ENCODE data around the gene NMNAT3.

The NMNAT3 gene

DNA sequence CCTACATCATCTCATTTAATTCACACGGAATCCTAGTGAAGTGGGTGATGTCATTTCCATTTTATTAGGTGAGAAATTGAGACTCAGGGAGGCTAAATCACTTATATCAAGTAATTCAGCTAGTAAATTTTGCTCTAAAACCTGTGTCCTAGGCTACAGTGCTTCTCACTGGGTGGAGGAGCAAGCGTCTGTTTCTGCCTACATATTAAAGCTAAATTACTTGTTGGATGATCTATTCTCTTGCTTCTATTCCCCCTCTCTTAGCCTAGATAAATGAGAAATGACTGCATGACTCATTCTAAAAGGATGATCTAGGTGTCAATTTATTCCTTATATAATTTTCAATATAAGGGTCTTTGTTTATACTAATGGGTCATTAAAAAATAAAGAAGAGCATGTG is 100.4 kb downstream of the NMNAT3 start:
- H4K20me1 ChIP-seq (ENCODE audit: insufficient read depth, low read length), result no peaks in the 10 kb centered on the region
- H3F3A ChIP-seq (ENCODE audit: insufficient read depth, low read length), result no peaks in the 10 kb centered on the region
- no peak overlapping the region for H2AFZ ChIP-seq (ENCODE audit: low read length)
- no peak overlapping the region for H3K4me2 ChIP-seq (ENCODE audit: low read length)
- no peaks in the 10 kb centered on the region for H3K9me3 ChIP-seq (ENCODE audit: low read length)
- H3K79me2 ChIP-seq (ENCODE audit: insufficient read depth, low read length), result no peaks in the 10 kb centered on the region
- H3K9ac ChIP-seq (ENCODE audit: low read length), result no peak overlapping the region
- no peaks in the 10 kb centered on the region for H3K9me2 ChIP-seq (ENCODE audit: low read depth, low read length)
- no peaks in the 10 kb centered on the region for H3K36me3 ChIP-seq (ENCODE audit: insufficient read depth, low read length)
- no peak overlapping the region for H3K4me3 ChIP-seq (ENCODE audit: low read depth, low read length, poor library complexity, severe bottlenecking)
- H3K4me1 ChIP-seq (ENCODE audit: insufficient read depth, low read length, severe bottlenecking), result no peaks in the 10 kb centered on the region
- peaks cover 3% of the 10 kb centered on the region; the same call in 1 of the 2 replicates for H3K27me3 ChIP-seq (ENCODE audit: insufficient read depth, low read length)
- H3K27ac ChIP-seq (ENCODE audit: low read depth, low read length, poor library complexity, severe bottlenecking), result no peak overlapping the region
- TF ChIP-seq EZH2 (IDR thresholded peaks at IDR 0.05; ENCODE audit: borderline replicate concordance, low read length), result no peak
- TF ChIP-seq, protein P1, sequence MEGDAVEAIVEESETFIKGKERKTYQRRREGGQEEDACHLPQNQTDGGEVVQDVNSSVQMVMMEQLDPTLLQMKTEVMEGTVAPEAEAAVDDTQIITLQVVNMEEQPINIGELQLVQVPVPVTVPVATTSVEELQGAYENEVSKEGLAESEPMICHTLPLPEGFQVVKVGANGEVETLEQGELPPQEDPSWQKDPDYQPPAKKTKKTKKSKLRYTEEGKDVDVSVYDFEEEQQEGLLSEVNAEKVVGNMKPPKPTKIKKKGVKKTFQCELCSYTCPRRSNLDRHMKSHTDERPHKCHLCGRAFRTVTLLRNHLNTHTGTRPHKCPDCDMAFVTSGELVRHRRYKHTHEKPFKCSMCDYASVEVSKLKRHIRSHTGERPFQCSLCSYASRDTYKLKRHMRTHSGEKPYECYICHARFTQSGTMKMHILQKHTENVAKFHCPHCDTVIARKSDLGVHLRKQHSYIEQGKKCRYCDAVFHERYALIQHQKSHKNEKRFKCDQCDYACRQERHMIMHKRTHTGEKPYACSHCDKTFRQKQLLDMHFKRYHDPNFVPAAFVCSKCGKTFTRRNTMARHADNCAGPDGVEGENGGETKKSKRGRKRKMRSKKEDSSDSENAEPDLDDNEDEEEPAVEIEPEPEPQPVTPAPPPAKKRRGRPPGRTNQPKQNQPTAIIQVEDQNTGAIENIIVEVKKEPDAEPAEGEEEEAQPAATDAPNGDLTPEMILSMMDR (IDR thresholded peaks at IDR 0.05; ENCODE audit: low read length), result no peak

DNA sequence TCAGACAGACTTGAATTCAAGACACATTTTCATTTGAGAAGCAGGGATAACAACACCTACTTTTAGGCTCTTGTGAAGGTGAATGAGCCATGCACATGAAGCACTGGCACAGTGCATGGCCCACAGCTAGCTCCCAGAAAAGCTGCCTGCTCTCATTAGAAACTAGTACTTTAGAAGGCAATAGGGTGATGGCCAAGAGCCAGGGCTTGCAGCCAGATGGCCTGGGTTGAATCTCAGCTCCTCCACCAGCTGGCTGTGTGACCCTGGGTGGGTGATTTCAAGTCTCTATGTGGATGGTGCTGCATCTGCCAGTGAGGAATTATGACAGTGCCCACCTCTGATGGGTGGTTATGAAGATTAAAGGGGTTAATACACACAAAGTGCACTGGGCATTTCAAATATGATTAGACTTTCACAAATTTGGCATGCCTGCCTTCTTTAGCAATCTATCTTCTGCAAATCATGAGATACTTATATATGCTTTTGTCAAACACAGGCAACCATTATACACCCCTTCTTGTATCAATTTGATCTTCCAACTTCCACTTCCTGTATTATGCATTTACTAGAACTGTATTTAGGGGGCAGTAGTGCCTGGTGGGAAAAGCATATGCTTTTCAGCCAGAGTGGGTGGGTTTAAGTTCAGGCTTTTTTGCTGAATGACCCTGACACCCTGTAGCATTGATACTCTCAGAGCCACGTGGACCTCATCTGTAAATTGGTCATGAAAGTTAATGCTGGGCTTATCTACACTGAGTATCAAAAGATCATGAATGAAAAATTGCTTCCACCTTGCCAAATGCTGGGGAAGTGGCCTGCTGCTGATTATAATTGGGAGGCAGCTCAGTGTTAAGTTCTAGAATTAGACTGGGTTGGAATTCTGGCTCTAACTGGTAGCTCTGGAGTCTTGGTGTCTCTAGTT is 103.5 kb downstream of the NMNAT3 start:
- Histone ChIP-seq H3K9me2 (ENCODE audit: low read depth, low read length) (no peaks in the 10 kb centered on the region), H3K27ac (ENCODE audit: low read depth, low read length, poor library complexity, severe bottlenecking) (no peak overlapping the region), H4K20me1 (ENCODE audit: insufficient read depth, low read length) (no peaks in the 10 kb centered on the region), H3K4me2 (ENCODE audit: low read length) (no peak overlapping the region), H3K4me1 (ENCODE audit: insufficient read depth, low read length, severe bottlenecking) (no peaks in the 10 kb centered on the region), H3K27me3 (ENCODE audit: insufficient read depth, low read length) (peaks cover 3% of the 10 kb centered on the region; the same call in 1 of the 2 replicates), H3K4me3 (ENCODE audit: low read depth, low read length, poor library complexity, severe bottlenecking) (no peak overlapping the region), H2AFZ (ENCODE audit: low read length) (no peak overlapping the region), H3K79me2 (ENCODE audit: insufficient read depth, low read length) (no peaks in the 10 kb centered on the region), H3K9me3 (ENCODE audit: low read length) (no peaks in the 10 kb centered on the region), H3K36me3 (ENCODE audit: insufficient read depth, low read length) (no peaks in the 10 kb centered on the region), H3F3A (ENCODE audit: insufficient read depth, low read length) (no peaks in the 10 kb centered on the region), H3K9ac (ENCODE audit: low read length) (no peak overlapping the region)
- TF ChIP-seq, protein P1 (IDR thresholded peaks at IDR 0.05; ENCODE audit: low read length), result no peak; the same call in 1 of the 2 replicates
- TF ChIP-seq EZH2 (IDR thresholded peaks at IDR 0.05; ENCODE audit: borderline replicate concordance, low read length), result no peak

DNA sequence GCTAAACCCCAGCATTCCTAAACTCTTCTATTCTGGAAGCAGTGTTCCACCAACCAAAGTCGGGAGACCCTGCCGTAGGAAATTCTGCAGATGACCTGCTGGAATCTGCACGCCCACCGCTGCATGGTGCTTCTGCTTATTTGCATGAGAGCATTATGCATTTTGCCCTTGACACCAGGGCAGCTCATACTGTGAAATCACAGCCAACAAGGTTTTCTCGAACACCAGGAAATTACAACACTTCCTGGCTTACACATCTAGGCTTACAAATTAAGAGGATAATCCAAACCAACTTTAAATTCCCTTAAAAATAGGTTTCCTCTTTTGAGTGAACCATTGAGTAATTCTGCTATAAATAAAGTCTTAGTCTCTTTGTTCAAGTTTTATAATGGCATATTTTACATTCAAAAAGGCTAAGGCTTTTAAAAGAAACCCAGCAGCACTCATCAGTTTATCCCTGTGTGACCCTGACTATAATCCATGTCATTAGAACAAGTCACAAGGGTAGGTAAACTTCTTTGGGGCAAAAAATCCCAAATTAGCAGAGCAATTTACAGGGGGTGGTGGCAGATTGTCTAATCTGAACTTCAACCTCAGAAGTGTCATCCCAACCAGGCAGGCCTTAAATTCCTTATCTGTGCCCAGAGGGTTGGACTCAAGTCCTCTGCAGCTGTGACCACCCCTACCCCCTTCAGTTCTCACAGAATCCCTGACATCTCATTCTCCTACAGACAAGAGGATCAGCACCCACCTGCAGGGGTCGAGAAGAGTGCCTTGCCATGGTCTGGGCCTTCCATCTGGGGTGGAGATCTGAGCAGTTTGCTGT is 104.7 kb downstream of the NMNAT3 start:
- H3K9me3 ChIP-seq (ENCODE audit: low read length), result no peaks in the 10 kb centered on the region

More for the DNA sequence above, 104.7 kb downstream of the NMNAT3 start:
- Histone ChIP-seq H3K4me1 (ENCODE audit: insufficient read depth, low read length, severe bottlenecking) (no peaks in the 10 kb centered on the region), H3K27ac (ENCODE audit: low read depth, low read length, poor library complexity, severe bottlenecking) (no peak overlapping the region), H3K9ac (ENCODE audit: low read length) (no peak overlapping the region), H3K36me3 (ENCODE audit: insufficient read depth, low read length) (no peaks in the 10 kb centered on the region), H4K20me1 (ENCODE audit: insufficient read depth, low read length) (no peaks in the 10 kb centered on the region), H2AFZ (ENCODE audit: low read length) (no peak overlapping the region), H3K27me3 (ENCODE audit: insufficient read depth, low read length) (peaks cover 3% of the 10 kb centered on the region; the same call in 1 of the 2 replicates), H3K4me2 (ENCODE audit: low read length) (no peak overlapping the region), H3K9me2 (ENCODE audit: low read depth, low read length) (no peaks in the 10 kb centered on the region), H3K4me3 (ENCODE audit: low read depth, low read length, poor library complexity, severe bottlenecking) (no peak overlapping the region), H3F3A (ENCODE audit: insufficient read depth, low read length) (no peaks in the 10 kb centered on the region), H3K79me2 (ENCODE audit: insufficient read depth, low read length) (no peaks in the 10 kb centered on the region)
- TF ChIP-seq, protein P1 (IDR thresholded peaks at IDR 0.05; ENCODE audit: low read length), result no peak
- no peak for TF ChIP-seq EZH2 (IDR thresholded peaks at IDR 0.05; ENCODE audit: borderline replicate concordance, low read length)

All from OCI-LY1 (cell line).